GOT3 (cell line): ENCODE measurements around the gene SETD6.
"Not testable (repeated sequence)": the region's sequence is repeated elsewhere in the genome, so short reads cannot be mapped to it uniquely, and the experiment has no call there.

ENCODE experiments used
- DNase-seq: peaks from one replicate; lab custom pipeline; 2025; ENCODE audit warnings: mixed read lengths; lab: John Stamatoyannopoulos, UW

SETD6 gene

DNA sequence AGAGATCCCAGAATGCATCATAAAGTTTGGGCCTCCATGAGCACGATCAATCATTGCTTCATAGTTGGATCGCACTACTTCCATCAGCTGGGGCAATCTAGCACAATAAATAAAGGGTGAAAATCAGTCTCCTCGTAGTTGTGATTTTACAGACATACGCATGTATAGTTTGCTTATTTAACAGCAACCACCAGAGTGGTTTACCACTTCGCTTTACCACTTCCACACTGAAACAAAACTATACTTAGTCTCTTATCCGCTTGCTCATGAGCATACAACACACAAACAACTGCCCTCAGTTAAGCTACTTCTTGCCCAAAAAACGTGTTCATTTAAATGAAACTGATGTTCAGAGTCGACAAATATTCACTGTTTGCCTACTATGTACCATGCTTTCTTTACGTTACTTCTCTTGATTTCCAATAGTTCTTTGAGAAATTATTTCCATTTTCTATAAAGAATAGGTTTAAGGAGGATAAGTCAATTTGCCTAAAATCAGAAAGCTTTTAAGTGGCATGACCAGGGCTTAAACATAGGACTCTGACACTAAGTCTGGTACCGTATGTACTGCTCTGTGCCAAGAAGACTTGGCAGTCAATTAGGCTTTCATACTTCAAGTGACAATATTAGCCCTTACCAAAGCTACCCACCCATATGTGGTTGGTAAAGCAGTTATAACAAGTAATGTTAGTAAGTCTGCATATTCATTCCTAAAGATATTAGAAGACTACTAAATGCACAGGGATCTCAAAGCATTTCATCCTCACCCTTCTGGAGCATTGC, 22.0 kb downstream of the SETD6 start:
- no peak for DNase-seq

DNA sequence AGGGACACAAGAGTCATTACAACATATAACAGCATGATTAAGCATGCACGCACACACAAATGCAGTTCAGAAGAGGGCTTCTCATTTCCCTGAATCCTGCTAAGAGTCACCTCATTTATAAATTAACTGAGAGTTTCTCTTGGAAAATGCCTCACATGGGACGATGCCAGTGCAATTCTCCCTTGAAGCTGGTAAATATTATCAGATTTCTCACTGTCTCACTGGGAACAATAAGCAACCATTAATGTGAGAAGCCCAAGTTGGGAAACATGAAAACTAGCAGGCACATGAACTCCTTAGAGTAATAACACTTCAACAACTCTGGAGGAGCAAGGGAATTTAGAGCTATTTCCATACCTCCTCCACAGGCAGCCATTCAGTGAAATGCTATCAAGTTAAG, 26.4 kb downstream of the SETD6 start:
- no peak for DNase-seq

DNA sequence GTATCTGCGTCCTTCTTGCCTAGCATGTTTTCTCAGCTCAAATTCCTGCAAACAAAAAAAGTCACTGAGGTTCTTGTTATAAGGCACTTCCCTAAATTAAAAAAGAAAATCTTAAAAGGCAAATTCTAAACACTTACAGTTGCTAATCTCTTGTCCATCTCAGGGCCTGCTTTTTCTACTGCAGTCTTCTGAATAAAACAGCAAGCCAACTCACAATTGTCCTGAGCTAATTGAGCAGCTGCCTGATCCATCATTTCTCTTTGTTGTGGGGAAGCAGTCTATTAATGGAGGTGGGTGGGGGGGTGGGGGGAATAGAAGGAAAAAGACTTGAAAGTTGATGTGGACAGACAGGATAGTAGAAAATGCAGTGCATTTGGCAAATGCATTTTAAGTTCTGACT, 27.0 kb downstream of the SETD6 start:
- no peak for DNase-seq

DNA sequence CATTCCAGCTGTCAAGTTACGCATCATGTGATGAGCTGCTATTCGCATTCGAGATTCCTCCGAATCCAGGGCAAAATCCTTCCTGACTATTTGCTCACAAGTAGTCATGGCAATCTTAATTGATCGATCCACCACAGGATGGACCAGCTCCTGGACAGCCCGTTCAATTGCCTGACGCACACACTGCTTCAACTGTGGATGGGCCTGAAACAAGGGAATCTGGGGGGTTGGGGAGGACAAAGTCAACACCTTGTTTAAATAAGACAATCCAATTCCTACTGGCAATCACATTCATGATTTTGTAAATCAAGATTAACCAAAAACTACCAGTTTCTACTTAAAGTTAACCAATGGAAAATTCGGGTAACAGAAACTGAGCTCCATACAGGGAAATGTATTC, 28.4 kb downstream of the SETD6 start:
- no peak for DNase-seq

DNA sequence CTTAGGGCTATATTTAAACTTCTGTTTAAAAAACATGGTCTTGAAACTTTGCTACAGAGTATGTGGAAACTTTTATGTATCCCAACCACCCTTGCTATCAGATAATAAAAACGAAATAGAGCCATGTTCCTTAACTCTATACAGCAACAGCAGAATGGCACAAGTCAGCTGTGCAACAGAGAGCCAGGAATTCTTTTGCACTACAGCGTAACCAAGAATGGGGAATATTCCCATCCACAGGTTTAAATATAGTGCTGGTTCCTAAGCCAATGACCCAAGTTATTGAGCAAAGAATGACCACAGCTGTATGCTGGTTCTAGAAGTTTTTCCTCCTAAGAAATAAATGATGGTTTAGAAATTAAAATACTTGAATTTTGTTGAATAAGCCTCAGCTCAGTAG, 33.1 kb downstream of the SETD6 start:
- no peak for DNase-seq

DNA sequence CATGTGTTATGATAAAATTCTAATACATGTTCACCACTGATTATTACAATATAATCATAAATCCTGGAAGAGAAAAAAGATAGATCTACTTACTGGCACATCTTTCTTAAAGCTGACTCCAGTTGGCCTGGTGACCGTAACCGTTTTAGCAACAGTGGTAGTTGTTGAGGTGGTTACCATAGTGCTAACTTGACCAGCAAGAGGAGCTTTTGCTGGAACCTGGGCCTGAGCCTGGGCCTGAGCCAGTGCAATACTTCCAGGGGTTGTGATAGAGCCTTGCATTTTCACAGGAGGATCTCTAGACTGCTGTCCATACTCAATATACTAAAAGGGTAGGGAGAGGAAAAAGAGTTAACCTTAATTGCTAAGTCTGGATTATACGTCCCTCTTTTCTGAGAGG, 36.2 kb downstream of the SETD6 start:
- no peak for DNase-seq

DNA sequence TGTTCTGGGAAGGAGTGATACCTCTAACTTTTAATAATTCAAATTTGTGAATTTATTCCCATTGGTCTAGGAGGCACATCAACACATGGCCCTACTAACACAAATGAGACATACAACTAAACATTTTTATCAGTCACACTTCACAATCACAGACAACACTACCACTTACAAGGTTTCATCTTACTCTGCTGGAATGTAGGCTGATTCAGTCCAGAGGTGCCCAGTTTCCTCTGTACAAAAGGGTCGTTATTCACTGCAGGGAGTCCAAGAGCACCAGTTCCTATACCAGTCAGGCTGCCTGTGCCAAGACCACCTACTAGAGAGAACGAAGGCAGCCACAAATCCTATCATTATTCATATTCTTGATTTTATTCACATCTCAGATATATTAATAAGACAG, 41.4 kb downstream of the SETD6 start:
- no peak for DNase-seq

DNA sequence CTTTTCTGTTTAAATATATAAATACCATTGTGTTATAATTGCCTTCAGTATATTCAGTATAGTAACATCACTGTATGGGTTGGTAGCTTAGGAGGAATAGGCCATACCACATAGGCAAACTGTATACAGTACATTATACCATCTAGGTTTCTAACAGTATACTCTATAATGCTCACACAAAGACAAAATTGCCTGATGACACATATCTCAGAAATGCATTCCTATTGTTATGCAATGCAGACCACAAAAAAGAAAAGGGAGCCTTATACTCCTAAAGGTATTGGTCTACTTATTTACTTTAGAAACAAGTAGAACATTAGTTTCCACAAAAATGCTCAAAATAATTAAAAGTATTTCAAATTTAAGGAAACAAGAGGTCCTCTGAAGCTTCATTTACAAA, 47.9 kb downstream of the SETD6 start:
- no peak for DNase-seq

DNA sequence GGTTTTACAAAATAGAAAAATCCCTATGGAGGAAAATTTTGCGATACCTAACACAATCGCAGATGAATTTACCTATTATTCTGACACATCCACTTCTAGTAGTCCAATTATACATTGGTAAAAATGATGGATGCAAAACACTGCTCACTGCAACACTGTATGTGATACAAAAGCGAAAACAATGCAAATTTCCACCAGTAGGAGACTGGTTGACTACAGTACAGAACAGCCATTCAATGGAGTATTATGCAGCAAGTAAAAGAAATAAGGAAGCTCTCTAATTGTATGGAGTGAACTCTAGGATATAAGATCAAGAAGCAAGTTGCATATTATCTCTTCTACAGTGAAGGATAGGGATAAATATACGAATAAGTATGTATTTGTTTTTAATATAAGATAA, 48.5 kb downstream of the SETD6 start:
- no peak for DNase-seq

DNA sequence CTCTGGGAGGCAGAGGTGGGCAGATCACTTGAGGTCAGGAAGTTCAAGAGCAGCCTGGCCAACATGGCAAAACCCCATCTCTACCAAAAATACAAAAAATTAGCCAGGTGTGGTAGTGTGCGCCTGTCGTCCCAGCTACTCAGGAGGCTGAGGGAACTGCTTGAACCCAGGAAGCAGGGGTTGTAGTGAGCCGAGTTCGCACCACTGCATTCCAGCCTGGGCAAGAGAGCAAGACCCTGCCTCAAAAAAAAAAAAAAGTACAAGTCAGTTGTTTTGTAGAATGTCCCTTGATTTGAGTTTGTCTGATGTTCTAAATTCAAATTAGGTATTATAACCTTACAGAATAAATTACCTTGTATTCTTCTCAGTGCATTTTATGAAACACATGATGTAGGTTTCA, 50.4 kb downstream of the SETD6 start:
- not testable (repeated sequence) for DNase-seq
